GM12892 (cell line): ENCODE data around the gene ADCY7.

Experiments used
- POLR2A ChIP-seq: IDR thresholded peaks from 2 replicates; pipeline ENCODE4 v1.6.1; 2011; ENCODE audit warnings: low read depth, low read length, control low read depth
- POLR2AphosphoS5 ChIP-seq: IDR thresholded peaks from 2 replicates; pipeline ENCODE4 v1.6.1; 2011; ENCODE audit warnings: low read depth, low read length, control low read depth

DNA sequence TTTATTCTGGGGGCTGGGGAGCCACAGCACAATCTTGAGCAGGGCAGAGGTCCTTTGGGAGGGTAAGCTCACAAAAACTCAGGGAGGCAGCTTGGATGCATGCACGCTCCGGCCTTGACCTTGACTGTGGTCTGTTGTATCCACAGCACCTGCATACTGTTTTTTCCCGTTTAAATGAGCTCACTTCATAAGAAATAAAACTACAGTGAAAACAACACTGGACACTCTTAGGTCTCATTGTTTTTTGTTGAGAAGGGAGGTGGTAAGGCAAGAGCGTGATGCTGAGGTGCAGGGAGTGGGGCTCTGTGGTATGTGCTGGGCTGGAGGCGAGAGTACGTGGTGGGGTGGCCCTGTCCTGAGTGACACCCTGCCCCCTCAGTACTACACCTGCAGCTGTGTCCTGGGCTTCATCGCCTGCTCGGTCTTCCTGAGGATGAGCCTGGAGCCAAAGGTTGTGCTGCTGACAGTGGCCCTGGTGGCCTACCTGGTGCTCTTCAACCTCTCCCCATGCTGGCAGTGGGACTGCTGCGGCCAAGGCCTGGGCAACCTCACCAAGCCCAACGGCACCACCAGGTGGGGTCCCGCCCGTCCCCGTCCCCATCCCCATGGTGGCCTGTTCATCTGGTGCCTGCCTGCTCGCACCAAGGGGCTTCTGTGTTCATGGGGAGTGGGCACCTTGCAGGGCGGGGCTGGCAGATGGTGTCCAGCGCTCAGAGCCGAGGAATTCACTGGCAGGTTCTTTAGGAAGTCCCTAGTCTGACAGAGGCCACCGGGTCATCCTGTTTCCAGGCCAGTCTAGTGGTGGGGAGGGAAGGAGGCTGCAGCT lies 44.2 kb downstream of the ADCY7 start:
- TF ChIP-seq POLR2A (no peak), POLR2AphosphoS5 (no peak)
